Lower leg skin (tissue), 4 donors: ENCODE measurements around the gene NPRL2. TPM values are rescaled to one million over a fixed set of nuclear protein-coding genes. Genes with fewer than 3 reads are reported as not detected.

Experiments
- DNase-seq, 2 donors: peaks; one replicate each; pipeline ENCODE4 v3.0.0-alpha.2; 2019; ENCODE audit warnings: low spot score in 2 of 2
- H3K4me3 ChIP-seq: fragments of 200-600 bp; sonication (generic); 2 replicates; pipeline ENCODE4 v1.5.1; 2017; ENCODE audit warnings: mild to moderate bottlenecking, low read depth; ENCODE audit not compliant: poor library complexity, severe bottlenecking
- CTCF ChIP-seq, 3 donors: fragments of 450-650 bp; IDR thresholded peaks; one replicate each; pipeline ENCODE4 v1.5.1; 2016; ENCODE audit warnings: antibody characterized with exemption in 3 of 3, mild to moderate bottlenecking in 3 of 3, moderate library complexity in 2 of 3
- POLR2A ChIP-seq, 2 donors: fragments of 450-650 bp; IDR thresholded peaks; one replicate each; pipeline ENCODE4 v1.6.1; 2016 to 2017; ENCODE audit warnings: antibody characterized with exemption in 2 of 2, mild to moderate bottlenecking in 1 of 2, moderate library complexity in 1 of 2
- WGBS, 2 donors: methylation state at CpG; one replicate each; pipeline ENCODE4 v1.1.5; 2018; 5-methylcytosine and 5-hydroxymethylcytosine counted together
- intact Hi-C: fragments of 100-400 bp; cut with DNase I; formaldehyde crosslinking; loops from one replicate; pipeline ENCODE4 v1.15.0; 2023; ENCODE audit warnings: low total_unique reads
- total RNA-seq, 4 donors: library from RNA; depleted of rRNA; stranded (reverse); fragments of >200 nt; gene quantifications; one replicate each; pipeline ENCODE4 v1.1.0, GENCODE V29; 2016

NPRL2 gene
- total RNA-seq, 4 donors from 2014 or later: 17.3 to 28.0 (median 23.2) TPM

DNA sequence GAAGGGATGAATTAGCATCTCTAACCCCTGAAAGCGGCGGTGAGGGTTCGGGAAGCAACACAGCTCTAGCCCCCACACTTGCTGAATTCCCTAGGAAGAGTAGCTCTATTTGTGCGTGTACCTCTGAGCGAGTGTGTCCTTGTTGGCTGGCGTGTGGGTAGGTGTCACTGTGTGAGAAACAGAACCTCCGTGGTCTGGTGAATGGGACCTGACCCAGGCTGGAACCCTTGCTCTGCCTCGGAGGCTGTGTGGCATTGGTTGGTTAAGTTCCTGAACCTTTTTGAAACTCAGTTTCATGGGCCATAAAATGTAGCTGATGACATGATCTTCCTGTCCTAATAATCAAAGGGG is 9.2 kb upstream of the NPRL2 start:
- intact Hi-C loops: no loop called here
- TF ChIP-seq CTCF (IDR thresholded peaks at IDR 0.05) (no peak), POLR2A (IDR thresholded peaks at IDR 0.05) (no peak)
- WGBS, 2 donors: 22 to 29% methylated on average over 8 of the region's 8 CpGs
- no peak overlapping the region for H3K4me3 ChIP-seq
- no peak for DNase-seq

DNA sequence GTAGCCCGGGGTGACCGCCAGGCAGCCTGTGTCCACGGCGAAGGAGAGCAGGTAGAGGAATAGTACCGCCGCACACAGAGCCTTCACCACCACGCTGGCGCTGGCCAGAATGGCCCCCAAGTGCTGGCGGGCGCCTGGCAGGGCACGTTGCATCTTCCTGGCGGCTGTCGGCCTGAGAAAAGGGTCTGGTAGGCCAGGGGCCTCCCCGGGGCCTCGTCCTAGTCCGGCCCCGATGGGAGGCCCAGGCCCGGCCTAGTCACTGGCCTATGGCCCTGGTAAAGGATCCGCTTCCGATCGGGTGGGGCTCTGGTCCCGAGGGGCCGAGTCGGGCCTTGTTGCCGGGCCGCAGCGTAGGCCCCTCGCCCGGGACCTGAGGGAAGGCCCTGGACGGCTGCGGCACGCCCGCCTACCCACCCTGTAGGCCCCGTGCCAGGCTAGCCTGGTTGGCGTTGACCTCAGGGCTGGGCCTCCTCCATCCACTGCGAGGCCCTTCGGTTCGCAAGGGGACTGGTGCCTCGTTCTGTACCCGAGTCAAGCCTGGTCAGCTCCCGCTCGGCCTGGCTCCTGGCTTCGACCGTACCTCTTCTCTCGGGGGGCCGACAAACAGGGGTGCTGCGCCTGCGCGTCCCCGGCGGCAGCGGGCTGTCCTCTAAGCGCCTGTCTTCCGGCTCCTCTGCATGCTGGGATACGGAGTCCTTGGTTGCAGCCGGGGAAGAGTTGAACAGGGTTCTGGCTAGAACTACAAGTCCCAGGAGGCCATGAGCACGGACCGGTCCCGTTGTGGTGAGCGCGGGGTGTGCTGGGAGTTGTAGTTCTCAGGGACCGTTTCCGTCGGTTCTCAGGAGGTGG is 8.6 kb upstream of the NPRL2 start, which contains the start of gene TMEM115:
TMEM115 (minus strand) TSS at position 611 of the 849 bp plus-strand sequence; CDS start at position 153, 458 bp downstream.
- WGBS, 2 donors: 0% methylated on average over 34 to 42 of the region's 64 CpGs
- intact Hi-C loops: no loop called here
- H3K4me3 ChIP-seq: peak within 1 kb of the TSS; percentile 66
- TF ChIP-seq POLR2A (IDR thresholded peaks at IDR 0.05) (peak in 1 of 2 donors; percentile 6), CTCF (IDR thresholded peaks at IDR 0.05) (no peak)
- peak; percentile 99 for DNase-seq

- intact Hi-C loops: no loop called here
Measured at GRCh38 chr3:50358355-50358910, 7.9 kb upstream of the NPRL2 start.

DNA sequence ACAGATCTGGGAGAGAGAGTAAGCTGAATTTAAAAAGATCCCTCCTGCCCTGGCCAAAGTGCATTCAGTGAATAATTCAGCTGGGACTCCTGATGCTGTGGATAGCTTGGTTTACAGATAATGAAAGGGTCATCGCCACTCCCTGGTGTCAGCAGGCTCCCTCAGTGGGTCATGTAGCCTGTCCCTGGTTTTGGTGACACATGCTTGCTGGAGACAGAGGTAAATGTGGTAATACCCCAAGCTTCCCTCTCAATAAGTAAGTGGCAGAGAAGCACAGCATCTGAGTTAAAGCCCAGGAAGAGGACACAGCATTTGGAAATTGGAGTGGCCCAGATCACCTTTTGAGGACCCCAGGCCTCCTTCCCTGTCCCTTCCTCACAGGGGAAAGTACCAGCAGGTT is 6.9 kb upstream of the NPRL2 start:
- intact Hi-C loops: no loop called here
- no peak for DNase-seq
- TF ChIP-seq POLR2A (IDR thresholded peaks at IDR 0.05) (no peak), CTCF (IDR thresholded peaks at IDR 0.05) (no peak)
- WGBS, 2 donors: 71% methylated on average over 1 of the region's 1 CpG
- no peak overlapping the region for H3K4me3 ChIP-seq

More at GRCh38 chr3:50358355-50358910, 7.9 kb upstream of the NPRL2 start:
- 23 to 37% methylated on average over 23 to 24 of the region's 24 CpGs for WGBS, 2 donors
- peak overlapping the region; percentile 66 for H3K4me3 ChIP-seq
- TF ChIP-seq CTCF (IDR thresholded peaks at IDR 0.05) (no peak), POLR2A (IDR thresholded peaks at IDR 0.05) (no peak)
- DNase-seq: no peak

GRCh38 chr3:50356553-50356952 is 6.0 kb upstream of the NPRL2 start:
- WGBS, 2 donors: 36 to 39% methylated on average over 5 of the region's 5 CpGs

More at GRCh38 chr3:50356553-50356952, 6.0 kb upstream of the NPRL2 start:
- no peak for DNase-seq
- intact Hi-C loops: no loop called here
- no peak overlapping the region for H3K4me3 ChIP-seq
- TF ChIP-seq POLR2A (IDR thresholded peaks at IDR 0.05) (no peak), CTCF (IDR thresholded peaks at IDR 0.05) (no peak)
